AG04450 (cell line): ENCODE results near the gene ZBTB43. TPM values are rescaled to one million over a fixed set of nuclear protein-coding genes. Genes with fewer than 3 reads are reported as not detected.
"Not testable (repeated sequence)": the region's sequence is repeated elsewhere in the genome, so short reads cannot be mapped to it uniquely, and the experiment has no call there.

Experiments
- CTCF ChIA-PET: fragments of 300-600, 350-600 bp; formaldehyde crosslinking; extraction: SDS; loops from one replicate; lab custom pipeline; 2022; ENCODE audit warnings: antibody characterized with exemption, inconsistent platforms; lab: Charles Lee
- POLR2A ChIA-PET: fragments of 350-600 bp; formaldehyde crosslinking; extraction: SDS; loops from one replicate; lab custom pipeline; 2021; ENCODE audit warnings: antibody characterized with exemption, inconsistent platforms; lab: Yijun Ruan, JAX
- DNase-seq: peaks from one replicate; pipeline ENCODE4 v3.0.0-alpha.2; 2011; ENCODE audit warnings: low read depth, low spot score
- H3K27ac ChIP-seq: one replicate; pipeline ENCODE4 v1.5.1; 2012; ENCODE audit warnings: low read depth, low read length, control low read depth
- H3K27me3 ChIP-seq: one replicate; pipeline ENCODE4 v1.6.0; 2012; ENCODE audit warnings: low read length; ENCODE audit not compliant: control insufficient read depth, insufficient read depth
- H3K4me3 ChIP-seq: 2 replicates; pipeline ENCODE4 v1.5.1; 2011; ENCODE audit warnings: mild to moderate bottlenecking, low read depth, low read length, control low read depth
- H3K9me3 ChIP-seq: 2 replicates; pipeline ENCODE4 v1.5.1; 2012; ENCODE audit warnings: low read length; ENCODE audit not compliant: control insufficient read depth, insufficient read depth
- CTCF ChIP-seq: IDR thresholded peaks from 2 replicates; pipeline ENCODE4 v1.5.1; 2011; ENCODE audit warnings: low read depth, low read length, control low read depth, inconsistent platforms
- polyA plus RNA-seq: library from polyadenylated mRNA; depleted of rRNA; stranded (reverse); fragments of >200 nt; gene quantifications from 2 replicates; pipeline ENCODE4 v1.2.3, GENCODE V29; 2011

The ZBTB43 gene
- polyA plus RNA-seq, 1 experiment, result 11.7 TPM

- no peaks in the 10 kb centered on the region for H3K9me3 ChIP-seq
- peaks cover 21% of the 10 kb centered on the region for H3K27me3 ChIP-seq
- DNase-seq, result no peak
- no peak overlapping the region for H3K27ac ChIP-seq
- TF ChIP-seq CTCF, result no peak
- no peak overlapping the region for H3K4me3 ChIP-seq
- ChIA-PET POLR2A (interaction anchor here (1.1 to 1.2 kb wide), 2 partner anchors 10 to 75 kb away, joined by 3 to 5 read pairs; no protein-coding TSS in a partner anchor), CTCF (interaction anchor here (0.6 to 6.8 kb wide), 29 partner anchors 8 to 283 kb away, joined by 3 to 180 read pairs (median 4); no protein-coding TSS in a partner anchor)
Observed at GRCh38 chr9:126782053-126782388, 22.8 kb upstream of the ZBTB43 start.

- Histone ChIP-seq H3K9me3 (no peaks in the 10 kb centered on the region), H3K27ac (no peak overlapping the region), H3K27me3 (peaks cover 14% of the 10 kb centered on the region), H3K4me3 (no peak overlapping the region)
- CTCF ChIA-PET, result interaction anchor here (1.4 to 6.8 kb wide), 3 partner anchors 23 to 284 kb away, joined by 4 to 180 read pairs (median 55); no protein-coding TSS in a partner anchor
- TF ChIP-seq CTCF, result no peak
- no peak for DNase-seq
- POLR2A ChIA-PET, result no interaction called here
Observed at GRCh38 chr9:126783949-126784348, 20.9 kb upstream of the ZBTB43 start.

- Histone ChIP-seq H3K9me3 (no peaks in the 10 kb centered on the region), H3K4me3 (no peak overlapping the region), H3K27me3 (peaks cover 14% of the 10 kb centered on the region), H3K27ac (no peak overlapping the region)
- ChIA-PET POLR2A (no interaction called here), CTCF (interaction anchor here (1.4 to 6.8 kb wide), 3 partner anchors 23 to 285 kb away, joined by 4 to 180 read pairs (median 55); no protein-coding TSS in a partner anchor)
- no peak for TF ChIP-seq CTCF
- no peak for DNase-seq
Observed at GRCh38 chr9:126784401-126784800, 20.4 kb upstream of the ZBTB43 start.

GRCh38 chr9:126784841-126785240, 20.0 kb upstream of the ZBTB43 start:
- DNase-seq, H3K27ac ChIP-seq, H3K4me3 ChIP-seq, POLR2A ChIA-PET, H3K9me3 ChIP-seq: not testable (repeated sequence)
- peaks cover 13% of the 10 kb centered on the region for H3K27me3 ChIP-seq
- CTCF ChIA-PET, result interaction anchor here (1.0 to 6.7 kb wide), 3 partner anchors 23 to 285 kb away, joined by 3 to 55 read pairs (median 4); no protein-coding TSS in a partner anchor

- no peak for DNase-seq
- POLR2A ChIA-PET, result no interaction called here
- CTCF ChIA-PET, result interaction anchor here (1.2 kb wide), 1 partner anchor 296 kb away, joined by 3 read pairs; no protein-coding TSS in a partner anchor
- Histone ChIP-seq H3K9me3 (no peaks in the 10 kb centered on the region), H3K27ac (no peak overlapping the region), H3K27me3 (peaks cover 4% of the 10 kb centered on the region), H3K4me3 (no peak overlapping the region)
- no peak for TF ChIP-seq CTCF
Observed at GRCh38 chr9:126788046-126788445, 16.8 kb upstream of the ZBTB43 start.
